Trophoblast cell (in vitro differentiated cells and primary cell): ENCODE results near the gene CH25H.

ENCODE experiments used
- DNase-seq, 2 donors: peaks; one replicate each; pipeline ENCODE4 v3.0.0-alpha.2; 2016
- H2AFZ ChIP-seq: 2 replicates; pipeline ENCODE4 v1.6.1; 2013; ENCODE audit warnings: low read length, moderate library complexity, mild to moderate bottlenecking; ENCODE audit not compliant: insufficient read depth, poor library complexity
- H2AK5ac ChIP-seq: 2 replicates; pipeline ENCODE4 v1.6.1; 2013; ENCODE audit warnings: mild to moderate bottlenecking, low read length
- H2BK120ac ChIP-seq: 2 replicates; pipeline ENCODE4 v1.6.1; 2013; ENCODE audit warnings: low read length, mild to moderate bottlenecking, moderate library complexity; ENCODE audit not compliant: insufficient read depth, poor library complexity
- H2BK12ac ChIP-seq: 2 replicates; pipeline ENCODE4 v1.6.1; 2013; ENCODE audit warnings: mild to moderate bottlenecking, low read length, moderate library complexity
- H2BK5ac ChIP-seq: 2 replicates; pipeline ENCODE4 v1.6.1; 2013; ENCODE audit warnings: low read length, low read depth, moderate library complexity, mild to moderate bottlenecking; ENCODE audit not compliant: poor library complexity
- H3K14ac ChIP-seq: 2 replicates; pipeline ENCODE4 v1.6.1; 2013; ENCODE audit warnings: mild to moderate bottlenecking, low read length
- H3K18ac ChIP-seq: 2 replicates; pipeline ENCODE4 v1.6.1; 2013; ENCODE audit warnings: mild to moderate bottlenecking, low read length
- H3K23ac ChIP-seq: 2 replicates; pipeline ENCODE4 v1.6.1; 2013; ENCODE audit warnings: low read length
- H3K27ac ChIP-seq: 2 replicates; pipeline ENCODE4 v1.5.1; 2013; ENCODE audit warnings: low read depth, mild to moderate bottlenecking, inconsistent platforms, low read length, moderate library complexity
- H3K27me3 ChIP-seq: 2 replicates; pipeline ENCODE4 v1.6.1; 2013; ENCODE audit warnings: inconsistent platforms, mild to moderate bottlenecking, low read length, moderate library complexity; ENCODE audit not compliant: insufficient read depth
- H3K36me3 ChIP-seq, 2 experiments: 1 replicate in 1 of 2; 2 replicates in 1 of 2; pipeline ENCODE4 v1.6.1; 2013; ENCODE audit warnings: low read length in 2 of 2, mild to moderate bottlenecking in 2 of 2, moderate library complexity in 1 of 2; ENCODE audit not compliant: insufficient read depth in 2 of 2, control insufficient read depth in 1 of 2
- H3K4ac ChIP-seq: 2 replicates; pipeline ENCODE4 v1.6.1; 2013; ENCODE audit warnings: low read depth, mild to moderate bottlenecking, low read length, moderate library complexity
- H3K4me1 ChIP-seq, 2 experiments: 1 replicate in 1 of 2; 2 replicates in 1 of 2; pipeline ENCODE4 v1.6.1; 2013; ENCODE audit warnings: low read length in 2 of 2, mild to moderate bottlenecking in 2 of 2, moderate library complexity in 1 of 2; ENCODE audit not compliant: insufficient read depth in 2 of 2, control insufficient read depth in 1 of 2
- H3K4me2 ChIP-seq: 2 replicates; pipeline ENCODE4 v1.6.1; 2013; ENCODE audit warnings: inconsistent platforms, mild to moderate bottlenecking, low read length, moderate library complexity
- H3K4me3 ChIP-seq: 2 replicates; pipeline ENCODE4 v1.5.1; 2013; ENCODE audit warnings: mild to moderate bottlenecking, low read depth, low read length, inconsistent platforms
- H3K79me1 ChIP-seq: one replicate; pipeline ENCODE4 v1.6.1; 2013; ENCODE audit warnings: low read length
- H3K79me2 ChIP-seq: 2 replicates; pipeline ENCODE4 v1.6.1; 2013; ENCODE audit warnings: low read length, mild to moderate bottlenecking; ENCODE audit not compliant: control insufficient read depth, insufficient read depth, poor library complexity
- H3K9ac ChIP-seq: 2 replicates; pipeline ENCODE4 v1.6.1; 2013; ENCODE audit warnings: mild to moderate bottlenecking, low read length
- H3K9me3 ChIP-seq: 2 replicates; pipeline ENCODE4 v1.6.1; 2013; ENCODE audit warnings: low read depth, mild to moderate bottlenecking, control low read depth, inconsistent platforms, low read length; ENCODE audit not compliant: insufficient read depth
- H4K12ac ChIP-seq: 2 replicates; pipeline ENCODE4 v1.6.1; 2013; ENCODE audit warnings: low read depth, mild to moderate bottlenecking, low read length, moderate library complexity
- H4K8ac ChIP-seq: 2 replicates; pipeline ENCODE4 v1.6.1; 2013; ENCODE audit warnings: low read depth, mild to moderate bottlenecking, low read length, moderate library complexity
- H4K91ac ChIP-seq: one replicate; pipeline ENCODE4 v1.6.1; 2013; ENCODE audit warnings: low read depth, mild to moderate bottlenecking, low read length, moderate library complexity
- WGBS: extraction: QIAGEN DNeasy Blood & Tissue Kit; methylation state at CpG from one replicate; pipeline ENCODE4 v1.1.7; 2013; ENCODE audit warnings: missing lambda C conversion rate; ENCODE audit not compliant: insufficient read length, insufficient coverage; ENCODE audit errors: extremely low coverage; 5-methylcytosine and 5-hydroxymethylcytosine counted together

CH25H gene

DNA sequence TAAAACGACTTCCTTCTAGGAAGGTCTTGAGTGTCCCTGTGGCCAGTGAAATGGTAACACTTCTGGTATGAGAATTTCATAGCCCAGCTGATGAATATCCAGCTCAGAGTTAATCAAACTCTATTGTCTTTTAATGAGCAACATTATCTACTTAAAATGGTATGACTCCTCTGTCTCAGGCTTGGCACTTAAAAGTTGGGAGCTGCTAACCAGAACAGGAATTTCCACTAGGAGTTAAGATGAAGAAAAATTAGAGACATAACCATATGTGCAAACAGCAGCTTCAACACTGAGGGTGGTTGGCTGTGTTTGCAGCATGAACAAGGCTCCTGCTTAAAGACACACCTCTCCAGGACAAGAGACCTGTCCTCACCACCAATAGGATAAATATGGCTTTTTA, 46.8 kb downstream of the CH25H start:
- Histone ChIP-seq H2BK5ac (no peak overlapping the region), H2BK120ac (no peak overlapping the region), H3K79me2 (no peaks in the 10 kb centered on the region), H3K79me1 (no peaks in the 10 kb centered on the region), H3K23ac (no peak overlapping the region), H3K14ac (no peak overlapping the region), H3K4me1 (no peaks in the 10 kb centered on the region), H3K4me2 (no peak overlapping the region), H3K9ac (no peak overlapping the region), H3K27me3 (no peaks in the 10 kb centered on the region), H3K27ac (no peak overlapping the region), H4K91ac (no peak overlapping the region), H4K12ac (no peak overlapping the region), H3K9me3 (peaks cover 1% of the 10 kb centered on the region), H2AK5ac (no peak overlapping the region), H2BK12ac (no peak overlapping the region), H4K8ac (no peak overlapping the region), H3K36me3 (no peaks in the 10 kb centered on the region), H3K4ac (no peak overlapping the region), H3K18ac (no peak overlapping the region), H3K4me3 (no peak overlapping the region), H2AFZ (no peak overlapping the region)
- WGBS: no CpG with 5 or more reads among the region's 1 CpG
- DNase-seq: no peak

DNA sequence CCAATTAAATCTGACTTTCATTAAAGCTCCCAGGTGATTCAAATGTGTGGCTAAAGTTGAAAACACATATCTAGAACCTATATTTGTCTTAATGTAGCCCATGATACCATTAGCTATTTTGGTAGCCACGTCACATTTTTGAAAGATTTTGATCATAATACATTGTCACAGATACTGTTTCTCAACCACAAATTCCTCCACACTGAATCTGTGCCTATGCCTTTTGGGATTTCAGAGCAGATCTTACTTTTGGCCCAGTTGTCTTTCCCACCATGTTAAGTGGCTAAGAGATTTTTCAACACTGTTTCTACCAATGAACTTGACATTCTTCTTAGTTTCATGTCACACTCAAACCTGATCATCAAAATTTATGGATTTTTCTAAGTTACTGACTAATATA, 47.4 kb downstream of the CH25H start:
- Histone ChIP-seq H2BK120ac (no peak overlapping the region), H3K23ac (no peak overlapping the region), H3K27me3 (no peaks in the 10 kb centered on the region), H2BK5ac (no peak overlapping the region), H4K91ac (no peak overlapping the region), H3K79me2 (no peaks in the 10 kb centered on the region), H2AFZ (no peak overlapping the region), H3K79me1 (no peaks in the 10 kb centered on the region), H3K18ac (no peak overlapping the region), H3K9ac (no peak overlapping the region), H3K4ac (no peak overlapping the region), H3K36me3 (no peaks in the 10 kb centered on the region), H3K14ac (no peak overlapping the region), H4K8ac (no peak overlapping the region), H3K4me3 (no peak overlapping the region), H3K4me1 (no peaks in the 10 kb centered on the region), H3K4me2 (no peak overlapping the region), H4K12ac (no peak overlapping the region), H3K9me3 (peaks cover 1% of the 10 kb centered on the region), H2BK12ac (no peak overlapping the region), H3K27ac (no peak overlapping the region), H2AK5ac (no peak overlapping the region)
- WGBS: no CpG with 5 or more reads among the region's 1 CpG
- DNase-seq: peak in 1 of 2 donors; percentile 52

DNA sequence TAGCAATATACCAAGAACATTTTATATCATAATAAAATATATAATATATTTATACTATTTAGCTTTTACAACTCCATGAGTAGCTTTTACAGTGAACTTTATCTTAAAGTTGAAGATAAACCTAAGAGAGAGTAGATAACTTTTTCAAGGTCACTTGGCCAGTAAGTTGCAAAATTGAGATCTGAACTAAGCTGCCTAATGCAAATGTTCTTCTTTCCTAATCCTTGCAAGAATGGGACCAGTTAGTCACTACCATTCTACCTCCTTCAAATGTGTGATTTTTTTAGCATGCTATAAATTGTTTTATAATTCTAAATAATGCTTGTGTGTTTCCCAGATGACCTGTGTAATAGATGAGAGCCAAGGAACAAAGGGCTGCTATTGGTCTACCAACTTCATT, 47.8 kb downstream of the CH25H start:
- Histone ChIP-seq H3K27me3 (no peaks in the 10 kb centered on the region), H2AK5ac (no peak overlapping the region), H3K14ac (no peak overlapping the region), H3K79me2 (no peaks in the 10 kb centered on the region), H3K27ac (no peak overlapping the region), H2BK12ac (no peak overlapping the region), H3K9me3 (peaks cover 1% of the 10 kb centered on the region), H3K9ac (no peak overlapping the region), H3K79me1 (no peaks in the 10 kb centered on the region), H3K4me3 (no peak overlapping the region), H3K18ac (no peak overlapping the region), H4K91ac (no peak overlapping the region), H2BK5ac (no peak overlapping the region), H2BK120ac (no peak overlapping the region), H4K8ac (no peak overlapping the region), H3K4me2 (no peak overlapping the region), H4K12ac (no peak overlapping the region), H2AFZ (no peak overlapping the region), H3K4ac (no peak overlapping the region), H3K23ac (no peak overlapping the region), H3K36me3 (no peaks in the 10 kb centered on the region), H3K4me1 (no peaks in the 10 kb centered on the region)
- DNase-seq: no peak

DNA sequence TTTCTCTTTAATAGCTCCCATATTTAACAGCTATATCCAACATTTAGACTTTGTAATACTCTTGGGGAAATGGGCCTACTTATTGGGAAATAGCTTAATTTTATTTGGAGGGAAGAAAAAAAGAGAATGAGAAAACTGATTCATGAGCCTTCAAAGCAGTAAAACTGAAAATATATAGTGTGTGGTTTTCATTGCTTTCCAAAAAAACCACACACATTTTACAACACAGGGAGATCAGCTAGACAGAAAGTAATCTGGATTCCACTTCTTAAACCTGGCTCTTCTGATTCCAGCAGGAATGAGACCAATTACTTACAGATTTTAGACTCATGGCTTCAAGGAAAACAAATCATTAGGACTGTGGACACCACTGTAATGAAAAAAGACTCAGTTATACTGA, 48.7 kb downstream of the CH25H start:
- no peaks in the 10 kb centered on the region for H3K27me3 ChIP-seq
- H4K8ac ChIP-seq: no peak overlapping the region
- H4K12ac ChIP-seq: no peak overlapping the region
- H3K79me1 ChIP-seq: no peaks in the 10 kb centered on the region
- DNase-seq: no peak
- H3K9me3 ChIP-seq: no peaks in the 10 kb centered on the region
- no peak overlapping the region for H3K4me2 ChIP-seq
- no peaks in the 10 kb centered on the region for H3K36me3 ChIP-seq
- no peak overlapping the region for H3K27ac ChIP-seq
- H3K23ac ChIP-seq: no peak overlapping the region
- no peak overlapping the region for H3K14ac ChIP-seq
- H2BK12ac ChIP-seq: no peak overlapping the region
- no peak overlapping the region for H2BK5ac ChIP-seq
- H3K4me3 ChIP-seq: no peak overlapping the region
- H2AK5ac ChIP-seq: no peak overlapping the region
- H3K4ac ChIP-seq: no peak overlapping the region
- H3K79me2 ChIP-seq: no peaks in the 10 kb centered on the region
- no peak overlapping the region for H3K9ac ChIP-seq
- no peaks in the 10 kb centered on the region for H3K4me1 ChIP-seq
- no peak overlapping the region for H2BK120ac ChIP-seq
- no peak overlapping the region for H2AFZ ChIP-seq
- H3K18ac ChIP-seq: no peak overlapping the region
- H4K91ac ChIP-seq: no peak overlapping the region
